SK-N-SH treated with all-trans-retinoic acid at 6 μM for 48 hours (cell line): ENCODE results near the gene GJA9.
A peak's percentile ranks its signal among the peaks of the same experiment; 100 is the strongest.

Experiments used
- ATAC-seq: fragments of 200-7000 bp; cut with Tn5 transposase; 3 replicates; pipeline ENCODE4 v1.9.1; 2020; ENCODE audit warnings: mild to moderate bottlenecking, moderate library complexity
- ARNTL ChIP-seq: fragments of 450-650 bp; formaldehyde crosslinking; IDR thresholded peaks from 2 replicates; pipeline ENCODE4 v1.5.0; 2020; ENCODE audit warnings: low read depth, mild to moderate bottlenecking, moderate library complexity, borderline replicate concordance
- BACH2 ChIP-seq: fragments of 250-450 bp; sonication (Bioruptor Pico); IDR thresholded peaks from 2 replicates; pipeline ENCODE4 v1.9.0; 2021; ENCODE audit warnings: mild to moderate bottlenecking, borderline replicate concordance
- CSDC2 ChIP-seq: fragments of 250-450 bp; sonication (Bioruptor Pico); IDR thresholded peaks from 2 replicates; pipeline ENCODE4 v1.5.0; 2020; ENCODE audit warnings: mild to moderate bottlenecking, moderate library complexity
- CSRNP3 ChIP-seq: fragments of 250-450 bp; sonication (Bioruptor Pico); IDR thresholded peaks from 2 replicates; pipeline ENCODE4 v1.5.1; 2021; ENCODE audit warnings: mild to moderate bottlenecking, moderate library complexity
- ESRRG ChIP-seq: fragments of 250-450 bp; sonication (Bioruptor Pico); IDR thresholded peaks from 2 replicates; pipeline ENCODE4 v1.6.1; 2021; ENCODE audit warnings: mild to moderate bottlenecking
- GLIS3 ChIP-seq: fragments of 250-450 bp; sonication (Bioruptor Pico); IDR thresholded peaks from 2 replicates; pipeline ENCODE4 v1.5.0; 2020; ENCODE audit warnings: mild to moderate bottlenecking, moderate library complexity
- ISL1 ChIP-seq: fragments of 250-450 bp; sonication (Bioruptor Pico); IDR thresholded peaks from 2 replicates; pipeline ENCODE4 v2.1.2; 2022; ENCODE audit warnings: mild to moderate bottlenecking, moderate library complexity
- OSR1 ChIP-seq: fragments of 250-450 bp; sonication (Bioruptor Pico); IDR thresholded peaks from 2 replicates; pipeline ENCODE4 v1.8.0; 2022; ENCODE audit warnings: moderate library complexity, mild to moderate bottlenecking, inconsistent platforms
- PPARA ChIP-seq: fragments of 250-450 bp; sonication (Bioruptor Pico); IDR thresholded peaks from 2 replicates; pipeline ENCODE4 v1.5.0; 2020; ENCODE audit warnings: mild to moderate bottlenecking, borderline replicate concordance
- RARB ChIP-seq: fragments of 250-450 bp; sonication (Bioruptor Pico); IDR thresholded peaks from 2 replicates; pipeline ENCODE4 v1.8.0; 2021; ENCODE audit warnings: mild to moderate bottlenecking, moderate library complexity
- SNAI2 ChIP-seq: fragments of 250-450 bp; sonication (Bioruptor Pico); IDR thresholded peaks from 2 replicates; pipeline ENCODE4 v1.5.0; 2020; ENCODE audit warnings: mild to moderate bottlenecking, moderate library complexity
- TCF4 ChIP-seq: fragments of 250-450 bp; sonication (Bioruptor Pico); IDR thresholded peaks from 2 replicates; pipeline ENCODE4 v1.8.0; 2021; ENCODE audit warnings: mild to moderate bottlenecking, moderate library complexity, borderline replicate concordance
- ZC3H10 ChIP-seq: fragments of 250-450 bp; sonication (Bioruptor Pico); IDR thresholded peaks from 2 replicates; pipeline ENCODE4 v1.5.1; 2021; ENCODE audit warnings: mild to moderate bottlenecking, moderate library complexity
- ZFP3 ChIP-seq: fragments of 250-450 bp; sonication (Bioruptor Pico); IDR thresholded peaks from 2 replicates; pipeline ENCODE4 v1.5.0; 2020; ENCODE audit warnings: mild to moderate bottlenecking, moderate library complexity
- ZFP30 ChIP-seq: fragments of 450-650 bp; formaldehyde crosslinking; IDR thresholded peaks from 2 replicates; pipeline ENCODE4 v1.5.0; 2022; ENCODE audit warnings: mild to moderate bottlenecking, moderate library complexity
- ZNF565 ChIP-seq: fragments of 450-650 bp; formaldehyde crosslinking; conservative IDR thresholded peaks from 2 replicates; pipeline ENCODE4 v1.5.0; 2020; ENCODE audit warnings: low read depth, mild to moderate bottlenecking, moderate library complexity
- ZNF70 ChIP-seq: fragments of 450-650 bp; formaldehyde crosslinking; IDR thresholded peaks from 2 replicates; pipeline ENCODE4 v1.5.0; 2020; ENCODE audit warnings: mild to moderate bottlenecking, moderate library complexity
- ZNF8 ChIP-seq: fragments of 450-650 bp; formaldehyde crosslinking; IDR thresholded peaks from 2 replicates; pipeline ENCODE4 v1.5.0; 2020; ENCODE audit warnings: mild to moderate bottlenecking, moderate library complexity
- TF ChIP-seq, protein P1 (sequence below): fragments of 250-450 bp; sonication (Bioruptor Pico); IDR thresholded peaks from 2 replicates; pipeline ENCODE4 v1.8.0; 2021; ENCODE audit warnings: low read depth, mild to moderate bottlenecking, moderate library complexity, borderline replicate concordance
- TF ChIP-seq, protein P2 (sequence below): fragments of 250-450 bp; sonication (Bioruptor Pico); IDR thresholded peaks from 2 replicates; pipeline ENCODE4 v1.8.0; 2020; ENCODE audit warnings: mild to moderate bottlenecking, moderate library complexity, borderline replicate concordance
- TF ChIP-seq, protein P3 (sequence below): fragments of 250-450 bp; sonication (Bioruptor Pico); IDR thresholded peaks from 2 replicates; pipeline ENCODE4 v1.5.0; 2020; ENCODE audit warnings: mild to moderate bottlenecking, moderate library complexity
- TF ChIP-seq, protein P4 (sequence below): fragments of 250-450 bp; sonication (Bioruptor Pico); IDR thresholded peaks from 2 replicates; pipeline ENCODE4 v1.5.1; 2020; ENCODE audit warnings: low read depth, mild to moderate bottlenecking, moderate library complexity

The GJA9 gene

DNA sequence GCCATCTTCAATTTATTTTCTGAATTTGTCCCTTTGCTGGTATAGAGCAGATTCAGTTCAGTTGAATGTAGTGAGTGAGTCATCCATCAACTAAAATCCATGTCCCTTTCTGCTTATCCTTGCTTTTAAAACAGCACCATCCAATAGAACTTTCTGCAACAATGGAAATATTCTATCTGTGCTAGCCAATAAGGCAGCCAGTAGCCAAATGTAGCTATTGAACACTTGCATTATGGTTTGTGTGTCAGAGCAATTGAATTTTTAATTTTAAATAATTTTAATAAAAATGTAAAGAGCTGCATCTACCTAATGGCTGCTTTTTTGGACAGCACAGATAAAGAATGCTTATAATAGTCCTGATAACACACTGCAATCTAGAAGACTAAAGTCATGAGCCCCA lies at the start of gene GJA9:
Gene GJA9, minus strand, starts transcription at position 101 of the 400 bp plus-strand sequence. CDS start 5,489 bp downstream, outside the sequence.
- no peak for ATAC-seq
- TF ChIP-seq ZNF8 (CRISPR knock-in tag) (no peak), ZNF70 (CRISPR knock-in tag) (no peak), CSRNP3 (CRISPR knock-in tag) (no peak), ZC3H10 (CRISPR knock-in tag) (no peak), PPARA (CRISPR knock-in tag) (no peak), ZFP3 (CRISPR knock-in tag) (no peak), ESRRG (CRISPR knock-in tag) (no peak), BACH2 (no peak), ARNTL (CRISPR knock-in tag) (no peak), TCF4 (CRISPR knock-in tag) (no peak), OSR1 (CRISPR knock-in tag) (no peak), ISL1 (CRISPR knock-in tag) (no peak), ZFP30 (CRISPR knock-in tag) (no peak), ZNF565 (CRISPR knock-in tag) (no peak)

DNA sequence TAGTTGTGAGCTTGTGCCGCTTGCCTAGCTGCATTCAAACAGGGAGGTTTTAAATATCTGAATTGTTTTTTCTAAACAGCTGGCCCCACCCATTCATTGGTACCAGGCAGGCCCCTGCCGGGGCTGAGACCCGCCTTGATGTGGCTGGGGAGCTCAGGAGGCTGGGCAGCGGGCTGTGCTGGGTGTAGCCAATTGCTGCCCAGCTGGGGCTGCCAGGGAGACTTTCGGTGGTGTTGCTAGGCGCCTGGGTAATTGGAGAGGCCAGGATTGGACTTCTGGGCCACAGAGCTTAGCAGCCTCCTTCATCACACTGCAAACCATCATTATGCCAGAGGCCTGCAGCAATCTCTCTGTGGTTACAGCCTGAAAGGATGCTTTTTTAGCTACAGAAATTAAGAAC lies 48.1 kb upstream of the GJA9 start:
- peak; percentile 49 for ATAC-seq
- TF ChIP-seq ZFP3 (CRISPR knock-in tag) (no peak), ZNF565 (CRISPR knock-in tag) (no peak), CSDC2 (no peak), BACH2 (no peak), ZNF8 (CRISPR knock-in tag) (no peak), TCF4 (CRISPR knock-in tag) (no peak), ISL1 (CRISPR knock-in tag) (no peak), PPARA (CRISPR knock-in tag) (no peak), SNAI2 (no peak), ZC3H10 (CRISPR knock-in tag) (no peak), ZNF70 (CRISPR knock-in tag) (no peak), ZFP30 (CRISPR knock-in tag) (no peak), GLIS3 (no peak), ESRRG (CRISPR knock-in tag) (no peak), OSR1 (CRISPR knock-in tag) (no peak)
- TF ChIP-seq, protein P1, sequence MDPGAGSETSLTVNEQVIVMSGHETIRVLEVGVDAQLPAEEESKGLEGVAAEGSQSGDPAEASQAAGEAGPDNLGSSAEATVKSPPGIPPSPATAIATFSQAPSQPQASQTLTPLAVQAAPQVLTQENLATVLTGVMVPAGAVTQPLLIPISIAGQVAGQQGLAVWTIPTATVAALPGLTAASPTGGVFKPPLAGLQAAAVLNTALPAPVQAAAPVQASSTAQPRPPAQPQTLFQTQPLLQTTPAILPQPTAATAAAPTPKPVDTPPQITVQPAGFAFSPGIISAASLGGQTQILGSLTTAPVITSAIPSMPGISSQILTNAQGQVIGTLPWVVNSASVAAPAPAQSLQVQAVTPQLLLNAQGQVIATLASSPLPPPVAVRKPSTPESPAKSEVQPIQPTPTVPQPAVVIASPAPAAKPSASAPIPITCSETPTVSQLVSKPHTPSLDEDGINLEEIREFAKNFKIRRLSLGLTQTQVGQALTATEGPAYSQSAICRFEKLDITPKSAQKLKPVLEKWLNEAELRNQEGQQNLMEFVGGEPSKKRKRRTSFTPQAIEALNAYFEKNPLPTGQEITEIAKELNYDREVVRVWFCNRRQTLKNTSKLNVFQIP (CRISPR knock-in tag), result no peak
- TF ChIP-seq, protein P2, sequence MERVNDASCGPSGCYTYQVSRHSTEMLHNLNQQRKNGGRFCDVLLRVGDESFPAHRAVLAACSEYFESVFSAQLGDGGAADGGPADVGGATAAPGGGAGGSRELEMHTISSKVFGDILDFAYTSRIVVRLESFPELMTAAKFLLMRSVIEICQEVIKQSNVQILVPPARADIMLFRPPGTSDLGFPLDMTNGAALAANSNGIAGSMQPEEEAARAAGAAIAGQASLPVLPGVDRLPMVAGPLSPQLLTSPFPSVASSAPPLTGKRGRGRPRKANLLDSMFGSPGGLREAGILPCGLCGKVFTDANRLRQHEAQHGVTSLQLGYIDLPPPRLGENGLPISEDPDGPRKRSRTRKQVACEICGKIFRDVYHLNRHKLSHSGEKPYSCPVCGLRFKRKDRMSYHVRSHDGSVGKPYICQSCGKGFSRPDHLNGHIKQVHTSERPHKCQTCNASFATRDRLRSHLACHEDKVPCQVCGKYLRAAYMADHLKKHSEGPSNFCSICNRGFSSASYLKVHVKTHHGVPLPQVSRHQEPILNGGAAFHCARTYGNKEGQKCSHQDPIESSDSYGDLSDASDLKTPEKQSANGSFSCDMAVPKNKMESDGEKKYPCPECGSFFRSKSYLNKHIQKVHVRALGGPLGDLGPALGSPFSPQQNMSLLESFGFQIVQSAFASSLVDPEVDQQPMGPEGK (CRISPR knock-in tag), result no peak
- TF ChIP-seq, protein P3, sequence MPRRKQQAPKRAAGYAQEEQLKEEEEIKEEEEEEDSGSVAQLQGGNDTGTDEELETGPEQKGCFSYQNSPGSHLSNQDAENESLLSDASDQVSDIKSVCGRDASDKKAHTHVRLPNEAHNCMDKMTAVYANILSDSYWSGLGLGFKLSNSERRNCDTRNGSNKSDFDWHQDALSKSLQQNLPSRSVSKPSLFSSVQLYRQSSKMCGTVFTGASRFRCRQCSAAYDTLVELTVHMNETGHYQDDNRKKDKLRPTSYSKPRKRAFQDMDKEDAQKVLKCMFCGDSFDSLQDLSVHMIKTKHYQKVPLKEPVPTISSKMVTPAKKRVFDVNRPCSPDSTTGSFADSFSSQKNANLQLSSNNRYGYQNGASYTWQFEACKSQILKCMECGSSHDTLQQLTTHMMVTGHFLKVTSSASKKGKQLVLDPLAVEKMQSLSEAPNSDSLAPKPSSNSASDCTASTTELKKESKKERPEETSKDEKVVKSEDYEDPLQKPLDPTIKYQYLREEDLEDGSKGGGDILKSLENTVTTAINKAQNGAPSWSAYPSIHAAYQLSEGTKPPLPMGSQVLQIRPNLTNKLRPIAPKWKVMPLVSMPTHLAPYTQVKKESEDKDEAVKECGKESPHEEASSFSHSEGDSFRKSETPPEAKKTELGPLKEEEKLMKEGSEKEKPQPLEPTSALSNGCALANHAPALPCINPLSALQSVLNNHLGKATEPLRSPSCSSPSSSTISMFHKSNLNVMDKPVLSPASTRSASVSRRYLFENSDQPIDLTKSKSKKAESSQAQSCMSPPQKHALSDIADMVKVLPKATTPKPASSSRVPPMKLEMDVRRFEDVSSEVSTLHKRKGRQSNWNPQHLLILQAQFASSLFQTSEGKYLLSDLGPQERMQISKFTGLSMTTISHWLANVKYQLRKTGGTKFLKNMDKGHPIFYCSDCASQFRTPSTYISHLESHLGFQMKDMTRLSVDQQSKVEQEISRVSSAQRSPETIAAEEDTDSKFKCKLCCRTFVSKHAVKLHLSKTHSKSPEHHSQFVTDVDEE (CRISPR knock-in tag), result no peak
- TF ChIP-seq, protein P4, sequence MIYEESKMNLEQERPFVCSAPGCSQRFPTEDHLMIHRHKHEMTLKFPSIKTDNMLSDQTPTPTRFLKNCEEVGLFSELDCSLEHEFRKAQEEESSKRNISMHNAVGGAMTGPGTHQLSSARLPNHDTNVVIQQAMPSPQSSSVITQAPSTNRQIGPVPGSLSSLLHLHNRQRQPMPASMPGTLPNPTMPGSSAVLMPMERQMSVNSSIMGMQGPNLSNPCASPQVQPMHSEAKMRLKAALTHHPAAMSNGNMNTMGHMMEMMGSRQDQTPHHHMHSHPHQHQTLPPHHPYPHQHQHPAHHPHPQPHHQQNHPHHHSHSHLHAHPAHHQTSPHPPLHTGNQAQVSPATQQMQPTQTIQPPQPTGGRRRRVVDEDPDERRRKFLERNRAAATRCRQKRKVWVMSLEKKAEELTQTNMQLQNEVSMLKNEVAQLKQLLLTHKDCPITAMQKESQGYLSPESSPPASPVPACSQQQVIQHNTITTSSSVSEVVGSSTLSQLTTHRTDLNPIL (CRISPR knock-in tag), result no peak

DNA sequence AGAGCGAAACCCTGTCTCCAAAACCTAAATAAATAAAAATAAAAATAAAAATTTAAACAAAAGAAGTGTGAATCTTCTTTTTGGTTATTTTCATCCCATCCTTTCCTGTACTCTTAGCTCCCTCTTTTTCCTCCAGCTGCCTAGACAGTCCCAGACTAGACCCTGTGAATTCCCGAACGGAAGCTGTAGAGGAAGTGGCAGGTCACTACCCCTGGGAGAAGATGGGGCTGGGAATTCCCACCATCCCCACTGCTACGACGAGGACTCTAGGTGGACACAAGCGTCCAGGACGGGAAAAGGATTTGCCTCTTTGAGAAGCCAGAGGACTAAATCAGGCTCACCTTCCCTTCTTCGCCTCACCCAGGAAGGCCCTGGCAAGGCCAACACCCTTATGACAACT lies 47.7 kb upstream of the GJA9 start:
- no peak for ATAC-seq
- TF ChIP-seq ZFP30 (CRISPR knock-in tag) (no peak), RARB (CRISPR knock-in tag) (no peak), OSR1 (CRISPR knock-in tag) (no peak), ARNTL (CRISPR knock-in tag) (no peak), PPARA (CRISPR knock-in tag) (no peak), SNAI2 (no peak), ZNF565 (CRISPR knock-in tag) (no peak), ISL1 (CRISPR knock-in tag) (no peak), GLIS3 (no peak), ZFP3 (CRISPR knock-in tag) (no peak), ZNF8 (CRISPR knock-in tag) (no peak), ZNF70 (CRISPR knock-in tag) (no peak), TCF4 (CRISPR knock-in tag) (no peak)
- TF ChIP-seq, protein P3 (CRISPR knock-in tag), result no peak
- TF ChIP-seq, protein P2 (CRISPR knock-in tag), result no peak
